ENCODE measurements around the gene TRIM8.

Gene TRIM8

GRCh38 chr10:102654969-102655368, 10.7 kb downstream of the TRIM8 start:
- no peak overlapping the region for H3K4me2 ChIP-seq (ENCODE audit: insufficient read depth, low read length)
- DNase-seq, result no peak
- no peak overlapping the region for H3K9ac ChIP-seq (ENCODE audit: low read depth, low read length)
- no peak overlapping the region for H2AFZ ChIP-seq (ENCODE audit: low read depth, low read length)
- peaks cover 8% of the 10 kb centered on the region for H3K4me1 ChIP-seq (ENCODE audit: insufficient read depth, low read length)
- no peaks in the 10 kb centered on the region for H3K9me3 ChIP-seq (ENCODE audit: insufficient read depth, low read length, severe bottlenecking)
- ATAC-seq (ENCODE audit: insufficient read depth, low read depth), result no peak
- peaks cover 67% of the 10 kb centered on the region for H4K20me1 ChIP-seq (ENCODE audit: insufficient read depth, low read length)
- peaks cover 39% of the 10 kb centered on the region for H3K79me2 ChIP-seq (ENCODE audit: insufficient read depth, low read length)
- no peak overlapping the region for H3K27ac ChIP-seq (ENCODE audit: low read length)
- no peaks in the 10 kb centered on the region for H3K27me3 ChIP-seq (ENCODE audit: insufficient read depth, low read length, poor library complexity)
- peaks cover 85% of the 10 kb centered on the region for H3K36me3 ChIP-seq (ENCODE audit: insufficient read depth, low read length)
- no peak overlapping the region for H3K4me3 ChIP-seq (ENCODE audit: low read depth in 1 of 2, low read length in 2 of 2)
- no peak for TF ChIP-seq CTCF (IDR thresholded peaks at IDR 0.05; ENCODE audit: borderline replicate concordance, extremely low read depth, low read length, poor library complexity, severe bottlenecking)
- no peak for TF ChIP-seq EZH2 (IDR thresholded peaks at IDR 0.05; ENCODE audit: borderline replicate concordance, low read depth, low read length, severe bottlenecking)

GRCh38 chr10:102656026-102656425, 11.7 kb downstream of the TRIM8 start:
- no peak for TF ChIP-seq EZH2 (IDR thresholded peaks at IDR 0.05; ENCODE audit: borderline replicate concordance, low read depth, low read length, severe bottlenecking)
- no peak for TF ChIP-seq CTCF (IDR thresholded peaks at IDR 0.05; ENCODE audit: borderline replicate concordance, extremely low read depth, low read length, poor library complexity, severe bottlenecking)

GRCh38 chr10:102656791-102657371, 12.6 kb downstream of the TRIM8 start:
- Histone ChIP-seq H3K9ac (ENCODE audit: low read depth, low read length) (no peak overlapping the region), H3K36me3 (ENCODE audit: insufficient read depth, low read length) (peaks cover 67% of the 10 kb centered on the region), H3K27ac (ENCODE audit: low read length) (no peak overlapping the region), H3K27me3 (ENCODE audit: insufficient read depth, low read length, poor library complexity) (no peaks in the 10 kb centered on the region), H3K4me1 (ENCODE audit: insufficient read depth, low read length) (peaks cover 22% of the 10 kb centered on the region), H3K4me2 (ENCODE audit: insufficient read depth, low read length) (no peak overlapping the region), H3K4me3 (ENCODE audit: low read depth in 1 of 2, low read length in 2 of 2) (no peak overlapping the region), H2AFZ (ENCODE audit: low read depth, low read length) (no peak overlapping the region), H3K9me3 (ENCODE audit: insufficient read depth, low read length, severe bottlenecking) (no peaks in the 10 kb centered on the region), H4K20me1 (ENCODE audit: insufficient read depth, low read length) (peaks cover 66% of the 10 kb centered on the region), H3K79me2 (ENCODE audit: insufficient read depth, low read length) (peaks cover 20% of the 10 kb centered on the region)
- no peak for DNase-seq
- ATAC-seq (ENCODE audit: insufficient read depth, low read depth), result no peak
- no peak for TF ChIP-seq CTCF (IDR thresholded peaks at IDR 0.05; ENCODE audit: borderline replicate concordance, extremely low read depth, low read length, poor library complexity, severe bottlenecking)
- no peak for TF ChIP-seq EZH2 (IDR thresholded peaks at IDR 0.05; ENCODE audit: borderline replicate concordance, low read depth, low read length, severe bottlenecking)

More at GRCh38 chr10:102656026-102656425, 11.7 kb downstream of the TRIM8 start:
- no peak overlapping the region for H3K27ac ChIP-seq (ENCODE audit: low read length)
- DNase-seq, result no peak
- peaks cover 29% of the 10 kb centered on the region for H3K79me2 ChIP-seq (ENCODE audit: insufficient read depth, low read length)
- peaks cover 75% of the 10 kb centered on the region for H3K36me3 ChIP-seq (ENCODE audit: insufficient read depth, low read length)
- peaks cover 19% of the 10 kb centered on the region for H3K4me1 ChIP-seq (ENCODE audit: insufficient read depth, low read length)
- ATAC-seq (ENCODE audit: insufficient read depth, low read depth), result no peak
- no peak overlapping the region for H3K9ac ChIP-seq (ENCODE audit: low read depth, low read length)
- no peaks in the 10 kb centered on the region for H3K9me3 ChIP-seq (ENCODE audit: insufficient read depth, low read length, severe bottlenecking)
- H2AFZ ChIP-seq (ENCODE audit: low read depth, low read length), result no peak overlapping the region
- H3K4me2 ChIP-seq (ENCODE audit: insufficient read depth, low read length), result no peak overlapping the region
- H4K20me1 ChIP-seq (ENCODE audit: insufficient read depth, low read length), result peaks cover 67% of the 10 kb centered on the region
- H3K27me3 ChIP-seq (ENCODE audit: insufficient read depth, low read length, poor library complexity), result no peaks in the 10 kb centered on the region
- H3K4me3 ChIP-seq (ENCODE audit: low read depth in 1 of 2, low read length in 2 of 2), result no peak overlapping the region

Data from DND-41 (cell line).